NCI-H2081 (cell line): Measurements from ENCODE around the gene ELF3.
"Not testable (repeated sequence)": the region's sequence is repeated elsewhere in the genome, so short reads cannot be mapped to it uniquely, and the experiment has no call there.

Source experiments
- DNase-seq, 2 experiments: peaks; one replicate each; lab custom pipeline; 2025; lab: John Stamatoyannopoulos, UW

The ELF3 gene

GRCh38 chr1:202007805-202008489 lies 2.4 kb upstream of the ELF3 start:
- DNase-seq: peak in 1 of 2 experiments; percentile 30

GRCh38 chr1:202009326-202010179 lies 834 bp upstream of the ELF3 start:
- DNase-seq: peak; percentile 90

DNA sequence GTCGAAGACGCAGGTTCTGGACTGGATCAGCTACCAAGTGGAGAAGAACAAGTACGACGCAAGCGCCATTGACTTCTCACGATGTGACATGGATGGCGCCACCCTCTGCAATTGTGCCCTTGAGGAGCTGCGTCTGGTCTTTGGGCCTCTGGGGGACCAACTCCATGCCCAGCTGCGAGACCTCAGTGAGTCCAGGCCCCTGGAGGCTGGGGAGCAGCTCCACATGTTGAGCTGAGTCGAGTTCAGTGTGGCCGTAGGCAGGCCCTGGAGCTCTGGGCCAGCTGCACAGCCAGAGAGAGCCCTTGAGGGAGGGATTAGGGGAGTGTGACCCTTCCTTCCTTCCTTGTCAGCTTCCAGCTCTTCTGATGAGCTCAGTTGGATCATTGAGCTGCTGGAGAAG lies 1.6 kb downstream of the ELF3 start:
- DNase-seq: peak in 1 of 2 experiments; percentile 49

DNA sequence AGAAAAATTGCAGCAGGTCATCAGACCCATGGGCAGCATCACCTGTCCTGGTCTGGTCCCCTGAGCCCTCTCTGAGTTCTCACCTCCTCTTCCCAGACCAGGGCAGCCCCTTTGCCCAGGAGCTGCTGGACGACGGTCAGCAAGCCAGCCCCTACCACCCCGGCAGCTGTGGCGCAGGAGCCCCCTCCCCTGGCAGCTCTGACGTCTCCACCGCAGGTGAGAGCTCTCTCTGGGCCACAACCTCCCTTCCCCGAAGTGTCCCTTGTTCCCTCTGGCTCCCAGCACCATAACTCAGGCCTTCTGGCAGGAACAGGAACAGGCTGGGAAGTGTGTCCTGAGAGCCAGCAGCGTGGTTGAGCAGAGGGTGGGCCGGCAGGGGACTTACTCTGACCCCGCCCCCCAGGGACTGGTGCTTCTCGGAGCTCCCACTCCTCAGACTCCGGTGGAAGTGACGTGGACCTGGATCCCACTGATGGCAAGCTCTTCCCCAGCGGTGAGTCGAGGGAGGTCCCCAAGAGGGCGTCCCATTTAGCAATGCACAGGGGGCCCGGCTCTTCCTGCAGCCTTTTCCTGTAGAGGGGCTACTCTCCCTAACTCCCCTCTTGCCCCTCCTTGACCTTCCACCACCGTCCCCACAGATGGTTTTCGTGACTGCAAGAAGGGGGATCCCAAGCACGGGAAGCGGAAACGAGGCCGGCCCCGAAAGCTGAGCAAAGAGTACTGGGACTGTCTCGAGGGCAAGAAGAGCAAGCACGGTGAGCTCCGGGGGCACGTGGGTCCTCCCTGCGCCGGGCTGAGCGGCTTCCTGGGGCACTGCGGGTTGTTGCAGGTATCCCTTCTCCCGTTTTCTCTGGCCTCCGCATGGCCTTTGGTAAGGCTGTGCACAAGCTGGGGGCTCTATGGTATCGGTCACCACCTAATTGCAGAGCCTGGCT lies 2.4 kb downstream of the ELF3 start:
- DNase-seq: peak in 1 of 2 experiments; percentile 35

DNA sequence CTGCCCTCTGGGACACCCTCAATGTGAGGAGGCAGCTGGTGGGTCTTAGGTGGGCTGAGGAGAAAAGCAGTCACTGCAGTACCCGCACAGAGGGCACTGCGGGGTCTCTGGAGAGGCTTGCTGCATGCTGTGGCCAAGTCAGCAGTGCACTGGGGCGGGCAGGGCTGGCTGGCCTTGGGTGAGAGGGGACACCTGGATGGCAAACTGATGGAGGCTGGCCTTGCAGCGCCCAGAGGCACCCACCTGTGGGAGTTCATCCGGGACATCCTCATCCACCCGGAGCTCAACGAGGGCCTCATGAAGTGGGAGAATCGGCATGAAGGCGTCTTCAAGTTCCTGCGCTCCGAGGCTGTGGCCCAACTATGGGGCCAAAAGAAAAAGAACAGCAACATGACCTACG lies 3.2 kb downstream of the ELF3 start:
- DNase-seq: no peak

GRCh38 chr1:202014060-202014459 lies 3.7 kb downstream of the ELF3 start:
- no peak for DNase-seq

DNA sequence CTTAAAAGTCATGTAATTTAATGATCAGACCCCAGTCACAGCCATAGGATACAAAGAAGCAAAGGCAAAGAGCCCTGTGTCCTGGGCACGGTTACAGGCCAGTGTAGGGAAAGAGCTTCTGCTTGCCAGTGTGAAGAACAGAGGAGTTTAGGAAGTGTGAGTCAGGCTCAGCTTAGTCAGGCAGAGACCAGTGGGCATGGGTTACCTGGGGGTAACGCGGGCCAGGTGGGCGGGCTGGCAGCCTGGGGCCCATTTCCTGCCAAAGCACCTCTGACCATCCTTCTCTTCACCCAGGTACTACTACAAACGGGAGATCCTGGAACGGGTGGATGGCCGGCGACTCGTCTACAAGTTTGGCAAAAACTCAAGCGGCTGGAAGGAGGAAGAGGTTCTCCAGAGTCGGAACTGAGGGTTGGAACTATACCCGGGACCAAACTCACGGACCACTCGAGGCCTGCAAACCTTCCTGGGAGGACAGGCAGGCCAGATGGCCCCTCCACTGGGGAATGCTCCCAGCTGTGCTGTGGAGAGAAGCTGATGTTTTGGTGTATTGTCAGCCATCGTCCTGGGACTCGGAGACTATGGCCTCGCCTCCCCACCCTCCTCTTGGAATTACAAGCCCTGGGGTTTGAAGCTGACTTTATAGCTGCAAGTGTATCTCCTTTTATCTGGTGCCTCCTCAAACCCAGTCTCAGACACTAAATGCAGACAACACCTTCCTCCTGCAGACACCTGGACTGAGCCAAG lies 4.7 kb downstream of the ELF3 start:
- no peak for DNase-seq

- DNase-seq: no peak
These were observed 5.2 kb downstream of the ELF3 start for GRCh38 chr1:202015662-202015937.

DNA sequence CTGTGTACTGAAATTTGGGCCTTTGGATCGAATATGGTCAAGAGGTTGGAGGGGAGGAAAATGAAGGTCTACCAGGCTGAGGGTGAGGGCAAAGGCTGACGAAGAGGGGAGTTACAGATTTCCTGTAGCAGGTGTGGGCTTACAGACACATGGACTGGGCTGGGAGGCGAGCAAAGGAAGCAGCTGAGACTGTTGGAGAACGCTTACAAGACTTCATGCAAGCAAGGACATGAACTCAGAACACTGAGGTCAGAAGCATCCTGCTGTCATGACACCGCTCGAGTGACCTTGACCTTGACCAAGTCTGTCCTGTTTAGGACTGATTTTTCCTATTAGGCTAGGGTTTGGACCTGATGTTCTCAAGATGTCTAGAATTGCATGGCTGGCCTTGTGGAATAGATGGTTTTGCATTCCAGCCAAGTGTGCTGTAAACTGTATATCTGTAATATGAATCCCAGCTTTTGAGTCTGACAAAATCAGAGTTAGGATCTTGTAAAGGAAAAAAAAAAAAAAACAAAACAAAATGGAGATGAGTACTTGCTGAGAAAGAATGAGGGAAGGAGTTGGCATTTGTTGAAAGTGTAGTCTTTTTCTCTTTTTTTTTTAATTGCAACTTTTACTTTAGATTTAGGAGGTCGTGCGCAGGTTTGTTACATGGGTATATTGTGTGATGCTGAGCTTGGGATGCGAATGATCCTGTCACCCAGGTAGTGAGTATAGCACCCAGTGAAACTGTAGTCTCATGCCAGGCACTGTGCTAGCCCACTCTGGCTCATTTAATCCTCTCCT lies 5.8 kb downstream of the ELF3 start:
- DNase-seq: no peak

GRCh38 chr1:202016811-202017748 lies 6.7 kb downstream of the ELF3 start:
- DNase-seq: no peak

GRCh38 chr1:202017749-202018467 lies 7.5 kb downstream of the ELF3 start:
- peak; percentile 42 to 77 for DNase-seq

DNA sequence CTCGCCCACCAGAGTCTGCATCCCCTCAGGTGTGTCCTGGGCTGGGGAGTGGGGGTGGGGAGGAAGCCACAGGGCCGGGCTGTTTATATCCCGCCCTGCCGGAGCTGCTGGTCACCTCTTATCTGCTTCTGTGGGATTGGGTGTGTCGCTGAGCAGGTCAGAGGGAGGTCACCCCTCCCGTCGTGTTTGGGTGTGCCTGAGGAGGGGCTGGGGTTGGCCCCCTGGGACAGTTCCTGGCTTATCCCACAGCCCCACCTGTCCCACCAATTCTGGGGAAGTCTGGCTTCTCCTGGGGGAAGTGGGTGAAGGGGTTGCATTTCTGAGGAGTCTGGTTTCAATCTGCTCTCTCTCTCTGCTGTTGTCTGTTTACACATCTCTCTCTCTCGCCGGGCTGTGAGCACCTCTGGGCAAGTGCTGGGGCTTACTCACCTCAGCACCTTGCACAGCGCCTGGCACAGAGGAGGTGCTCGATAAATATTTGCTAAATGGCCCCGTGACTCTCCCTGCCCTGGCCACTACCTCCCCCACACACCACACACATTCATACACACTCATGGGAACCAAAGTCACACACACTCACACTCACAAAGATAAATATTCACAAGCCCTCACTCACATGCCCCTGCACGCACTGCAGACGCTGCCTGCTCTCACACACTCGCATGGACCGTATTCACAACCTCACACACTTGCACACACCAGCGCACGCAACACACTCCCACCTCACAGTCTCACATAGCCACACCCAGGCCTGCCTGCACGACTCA lies 8.3 kb downstream of the ELF3 start:
- DNase-seq: peak; percentile 54 to 81

DNA sequence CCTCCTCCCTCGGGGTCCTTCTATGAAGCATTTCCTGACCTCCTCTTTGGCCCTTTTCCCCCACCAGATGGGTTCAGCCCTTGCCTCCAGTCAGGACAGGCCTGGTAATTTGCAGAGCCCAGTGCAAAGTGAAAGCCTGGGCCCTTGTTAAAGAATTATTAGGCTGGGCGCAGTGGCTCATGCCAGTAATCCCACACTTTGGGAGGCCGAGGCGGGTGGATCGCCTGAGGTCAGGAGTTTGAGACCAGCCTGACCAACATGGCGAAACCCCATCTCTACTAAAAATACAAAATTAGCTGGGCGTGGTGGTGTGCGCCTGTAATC lies 8.8 kb downstream of the ELF3 start:
- not testable (repeated sequence) for DNase-seq

- peak; percentile 73 to 81 for DNase-seq
These were observed 12.6 kb downstream of the ELF3 start for GRCh38 chr1:202023001-202023433.

DNA sequence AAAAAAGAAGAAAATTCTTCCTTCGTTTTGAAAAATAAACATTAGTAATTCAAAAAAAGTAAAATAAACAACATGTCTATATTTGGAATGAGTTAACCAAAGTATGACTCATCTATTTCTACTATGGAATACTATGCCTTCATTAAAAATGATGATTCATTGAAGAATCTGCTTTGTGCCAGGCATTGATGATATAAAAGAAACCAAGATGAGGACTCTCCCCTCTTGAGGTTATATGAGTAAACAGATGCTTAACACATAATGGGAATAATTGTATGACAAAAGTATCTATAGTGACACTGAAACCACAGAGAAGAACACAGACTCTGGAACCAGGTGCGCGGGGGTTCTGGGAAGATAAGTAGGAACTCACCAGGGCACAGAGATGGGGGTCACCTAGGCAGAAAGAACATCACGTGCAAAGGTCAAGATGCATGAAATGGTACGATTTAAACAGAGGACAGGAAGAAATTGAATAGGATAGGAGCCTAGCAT lies 18.8 kb downstream of the ELF3 start:
- DNase-seq: peak in 1 of 2 experiments; percentile 60

GRCh38 chr1:202029727-202030126 lies 19.3 kb downstream of the ELF3 start:
- DNase-seq: no peak

DNA sequence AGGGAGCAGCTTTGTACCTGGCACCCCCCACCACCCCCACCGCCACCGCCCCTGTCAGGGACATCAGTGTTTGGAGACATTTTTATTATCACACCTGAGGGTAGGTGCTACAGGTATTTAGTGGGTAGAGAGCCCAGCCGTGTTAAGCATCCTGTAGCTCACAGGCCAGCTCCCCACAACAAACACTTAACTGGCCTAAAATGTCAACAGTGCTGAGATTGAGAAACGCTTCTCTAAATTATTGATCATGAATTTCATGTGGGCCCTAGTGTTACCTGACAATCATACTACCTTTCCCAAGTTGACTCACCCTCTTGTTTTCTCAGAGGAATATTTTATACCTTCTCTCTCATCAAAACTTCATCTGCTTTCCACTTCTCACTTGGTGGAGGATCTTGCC lies 21.4 kb downstream of the ELF3 start:
- DNase-seq: no peak

DNA sequence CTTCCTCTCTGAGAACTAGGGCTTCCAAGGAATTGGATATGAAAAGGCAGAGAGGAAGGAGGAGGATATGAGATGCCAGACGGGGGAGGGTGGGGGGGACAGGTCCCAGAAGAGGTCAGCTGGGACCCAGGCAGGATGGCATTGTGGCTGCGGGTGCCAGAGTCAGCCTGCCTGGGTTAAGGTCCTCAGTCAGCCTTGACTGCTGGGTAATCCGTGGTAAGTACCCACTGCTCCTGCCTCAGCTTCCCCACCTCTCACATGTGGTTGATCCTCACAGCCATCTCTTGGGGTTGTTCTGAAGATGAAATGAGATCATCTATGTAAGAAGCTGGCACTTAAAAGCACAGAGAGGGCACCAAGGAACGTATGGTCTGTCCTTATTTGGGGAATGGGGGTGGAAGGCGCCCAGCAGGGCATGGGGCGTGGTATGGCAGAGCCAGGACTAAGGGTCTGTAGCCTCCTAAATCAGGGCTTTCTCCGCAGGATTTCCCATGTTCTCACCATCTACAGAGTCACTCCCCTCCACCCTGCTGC lies 23.8 kb downstream of the ELF3 start:
- no peak for DNase-seq
